Tibial nerve (tissue), 4 donors: ENCODE measurements around the gene CELSR1.

ENCODE experiments used
- EP300 ChIP-seq, 2 donors: sonication (generic); formaldehyde crosslinking; IDR thresholded peaks; one replicate each; pipeline ENCODE4 v1.6.1; 2017; ENCODE audit warnings: antibody characterized with exemption in 2 of 2, mild to moderate bottlenecking in 1 of 2
- POLR2A ChIP-seq, 2 donors: fragments of 450-650 bp; IDR thresholded peaks; one replicate each; pipeline ENCODE4 v1.6.1; 2017; ENCODE audit warnings: antibody characterized with exemption in 2 of 2, mild to moderate bottlenecking in 2 of 2, moderate library complexity in 2 of 2
- TF ChIP-seq, protein P1 (sequence below), 5 experiments: fragments of 200-600 bp in 3 of 5; fragments of 450-650 bp in 2 of 5; sonication (generic) in 3 of 5; IDR thresholded peaks; one replicate each; pipeline ENCODE4 v1.5.1; 2016 to 2019; ENCODE audit warnings: antibody characterized with exemption in 5 of 5, mild to moderate bottlenecking in 3 of 5, moderate library complexity in 2 of 5

DNA sequence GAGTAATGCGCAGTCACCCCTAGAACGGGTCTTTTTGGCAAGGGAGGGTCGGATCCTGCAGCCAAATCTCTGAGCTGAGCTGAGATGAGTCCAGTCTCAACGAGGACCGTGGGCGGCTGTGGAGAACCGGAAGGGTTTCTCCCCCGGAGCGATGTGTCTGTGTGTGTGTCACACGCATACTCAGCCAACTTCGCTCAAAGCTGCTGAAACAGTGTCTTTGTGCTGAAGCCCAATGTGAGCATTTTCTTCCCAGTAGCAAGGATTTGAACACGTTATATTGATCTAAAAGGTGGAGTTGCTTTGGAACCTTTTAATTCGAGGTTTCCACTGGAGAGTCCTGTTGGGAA is 1.4 kb upstream of the CELSR1 start:
- TF ChIP-seq, protein P1, sequence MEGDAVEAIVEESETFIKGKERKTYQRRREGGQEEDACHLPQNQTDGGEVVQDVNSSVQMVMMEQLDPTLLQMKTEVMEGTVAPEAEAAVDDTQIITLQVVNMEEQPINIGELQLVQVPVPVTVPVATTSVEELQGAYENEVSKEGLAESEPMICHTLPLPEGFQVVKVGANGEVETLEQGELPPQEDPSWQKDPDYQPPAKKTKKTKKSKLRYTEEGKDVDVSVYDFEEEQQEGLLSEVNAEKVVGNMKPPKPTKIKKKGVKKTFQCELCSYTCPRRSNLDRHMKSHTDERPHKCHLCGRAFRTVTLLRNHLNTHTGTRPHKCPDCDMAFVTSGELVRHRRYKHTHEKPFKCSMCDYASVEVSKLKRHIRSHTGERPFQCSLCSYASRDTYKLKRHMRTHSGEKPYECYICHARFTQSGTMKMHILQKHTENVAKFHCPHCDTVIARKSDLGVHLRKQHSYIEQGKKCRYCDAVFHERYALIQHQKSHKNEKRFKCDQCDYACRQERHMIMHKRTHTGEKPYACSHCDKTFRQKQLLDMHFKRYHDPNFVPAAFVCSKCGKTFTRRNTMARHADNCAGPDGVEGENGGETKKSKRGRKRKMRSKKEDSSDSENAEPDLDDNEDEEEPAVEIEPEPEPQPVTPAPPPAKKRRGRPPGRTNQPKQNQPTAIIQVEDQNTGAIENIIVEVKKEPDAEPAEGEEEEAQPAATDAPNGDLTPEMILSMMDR (IDR thresholded peaks at IDR 0.05) = no peak
- TF ChIP-seq POLR2A (IDR thresholded peaks at IDR 0.05) (no peak), EP300 (IDR thresholded peaks at IDR 0.05) (no peak)
